Astrocyte (in vitro differentiated cells and primary cell): ENCODE data around the gene TBX4.
"Not testable (repeated sequence)": the region's sequence is repeated elsewhere in the genome, so short reads cannot be mapped to it uniquely, and the experiment has no call there.

Experiments
- EZH2 ChIP-seq: IDR thresholded peaks from 2 replicates; pipeline ENCODE4 v1.6.1; 2012; ENCODE audit warnings: mild to moderate bottlenecking, low read length, inconsistent platforms; ENCODE audit not compliant: insufficient read depth
- TF ChIP-seq, protein P1 (sequence below): IDR thresholded peaks from 2 replicates; pipeline ENCODE4 v1.5.1; 2011; ENCODE audit warnings: low read depth, mild to moderate bottlenecking, inconsistent platforms, low read length, moderate library complexity; ENCODE audit not compliant: insufficient read depth

DNA sequence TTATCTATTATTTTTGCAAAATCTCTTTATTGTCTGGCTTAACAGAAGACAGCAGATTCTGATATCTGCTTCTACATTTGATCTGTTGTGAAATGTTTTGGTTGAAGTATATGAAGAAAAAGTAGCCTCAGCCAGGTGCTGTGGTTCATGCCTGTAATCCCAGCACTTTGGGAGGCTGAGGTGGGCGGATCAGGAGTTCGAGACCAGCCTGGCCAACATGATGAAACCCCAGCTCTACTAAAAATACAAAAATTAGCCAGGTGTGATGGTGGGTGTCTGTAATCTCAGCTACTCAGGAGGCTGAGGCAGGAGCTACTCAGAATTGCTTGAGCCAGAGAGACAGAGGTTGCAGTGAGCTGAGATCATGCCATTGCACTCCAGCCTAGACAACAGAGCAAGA, 75.2 kb downstream of the TBX4 start:
- TF ChIP-seq, protein P1, sequence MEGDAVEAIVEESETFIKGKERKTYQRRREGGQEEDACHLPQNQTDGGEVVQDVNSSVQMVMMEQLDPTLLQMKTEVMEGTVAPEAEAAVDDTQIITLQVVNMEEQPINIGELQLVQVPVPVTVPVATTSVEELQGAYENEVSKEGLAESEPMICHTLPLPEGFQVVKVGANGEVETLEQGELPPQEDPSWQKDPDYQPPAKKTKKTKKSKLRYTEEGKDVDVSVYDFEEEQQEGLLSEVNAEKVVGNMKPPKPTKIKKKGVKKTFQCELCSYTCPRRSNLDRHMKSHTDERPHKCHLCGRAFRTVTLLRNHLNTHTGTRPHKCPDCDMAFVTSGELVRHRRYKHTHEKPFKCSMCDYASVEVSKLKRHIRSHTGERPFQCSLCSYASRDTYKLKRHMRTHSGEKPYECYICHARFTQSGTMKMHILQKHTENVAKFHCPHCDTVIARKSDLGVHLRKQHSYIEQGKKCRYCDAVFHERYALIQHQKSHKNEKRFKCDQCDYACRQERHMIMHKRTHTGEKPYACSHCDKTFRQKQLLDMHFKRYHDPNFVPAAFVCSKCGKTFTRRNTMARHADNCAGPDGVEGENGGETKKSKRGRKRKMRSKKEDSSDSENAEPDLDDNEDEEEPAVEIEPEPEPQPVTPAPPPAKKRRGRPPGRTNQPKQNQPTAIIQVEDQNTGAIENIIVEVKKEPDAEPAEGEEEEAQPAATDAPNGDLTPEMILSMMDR, result not testable (repeated sequence)
- not testable (repeated sequence) for TF ChIP-seq EZH2
